Peyer's patch (tissue), 4 donors: ENCODE data around the gene GMPS.

ENCODE experiments used
- POLR2A ChIP-seq, 2 donors: fragments of 450-650 bp; IDR thresholded peaks; one replicate each; pipeline ENCODE4 v1.5.1; 2017; ENCODE audit warnings: antibody characterized with exemption in 2 of 2, mild to moderate bottlenecking in 2 of 2, moderate library complexity in 2 of 2
- TF ChIP-seq, protein P1 (sequence below), 6 experiments: fragments of 450-650 bp in 4 of 6; fragments of 200-600 bp in 2 of 6; sonication (generic) in 1 of 6; IDR thresholded peaks; one replicate each; pipeline ENCODE4 v1.5.1; 2017 to 2019; ENCODE audit warnings: antibody characterized with exemption in 6 of 6, mild to moderate bottlenecking in 3 of 6, moderate library complexity in 1 of 6

DNA sequence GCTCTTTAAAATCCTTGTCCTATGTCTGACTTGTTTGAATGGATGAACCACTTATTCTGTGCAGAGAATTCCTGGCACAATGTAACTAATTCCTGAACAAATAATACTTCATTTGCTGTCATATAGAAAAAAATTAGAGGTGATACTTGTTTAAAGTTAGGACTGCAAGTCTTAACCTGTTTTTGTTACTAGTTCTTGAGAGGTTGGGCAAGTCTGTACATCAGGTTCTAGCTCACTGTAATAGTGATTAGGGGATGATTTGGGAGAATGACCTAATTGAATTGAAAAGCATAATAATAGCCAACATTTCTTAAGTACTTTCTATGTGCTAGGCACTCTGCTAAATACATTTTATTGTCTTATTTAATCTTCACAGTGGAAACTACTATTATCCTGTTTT lies 49.3 kb downstream of the GMPS start:
- TF ChIP-seq, protein P1, sequence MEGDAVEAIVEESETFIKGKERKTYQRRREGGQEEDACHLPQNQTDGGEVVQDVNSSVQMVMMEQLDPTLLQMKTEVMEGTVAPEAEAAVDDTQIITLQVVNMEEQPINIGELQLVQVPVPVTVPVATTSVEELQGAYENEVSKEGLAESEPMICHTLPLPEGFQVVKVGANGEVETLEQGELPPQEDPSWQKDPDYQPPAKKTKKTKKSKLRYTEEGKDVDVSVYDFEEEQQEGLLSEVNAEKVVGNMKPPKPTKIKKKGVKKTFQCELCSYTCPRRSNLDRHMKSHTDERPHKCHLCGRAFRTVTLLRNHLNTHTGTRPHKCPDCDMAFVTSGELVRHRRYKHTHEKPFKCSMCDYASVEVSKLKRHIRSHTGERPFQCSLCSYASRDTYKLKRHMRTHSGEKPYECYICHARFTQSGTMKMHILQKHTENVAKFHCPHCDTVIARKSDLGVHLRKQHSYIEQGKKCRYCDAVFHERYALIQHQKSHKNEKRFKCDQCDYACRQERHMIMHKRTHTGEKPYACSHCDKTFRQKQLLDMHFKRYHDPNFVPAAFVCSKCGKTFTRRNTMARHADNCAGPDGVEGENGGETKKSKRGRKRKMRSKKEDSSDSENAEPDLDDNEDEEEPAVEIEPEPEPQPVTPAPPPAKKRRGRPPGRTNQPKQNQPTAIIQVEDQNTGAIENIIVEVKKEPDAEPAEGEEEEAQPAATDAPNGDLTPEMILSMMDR (IDR thresholded peaks at IDR 0.05) = no peak
- no peak for TF ChIP-seq POLR2A (IDR thresholded peaks at IDR 0.05)
